Measurements from ENCODE around the gene DYNLL2. TPM values are rescaled to one million over a fixed set of nuclear protein-coding genes. Genes with fewer than 3 reads are reported as not detected.
"Not testable (repeated sequence)": the region's sequence is repeated elsewhere in the genome, so short reads cannot be mapped to it uniquely, and the experiment has no call there.

The DYNLL2 gene
- polyA plus RNA-seq, 10 donors = 33.2 to 48.9 (median 41.1) TPM

DNA sequence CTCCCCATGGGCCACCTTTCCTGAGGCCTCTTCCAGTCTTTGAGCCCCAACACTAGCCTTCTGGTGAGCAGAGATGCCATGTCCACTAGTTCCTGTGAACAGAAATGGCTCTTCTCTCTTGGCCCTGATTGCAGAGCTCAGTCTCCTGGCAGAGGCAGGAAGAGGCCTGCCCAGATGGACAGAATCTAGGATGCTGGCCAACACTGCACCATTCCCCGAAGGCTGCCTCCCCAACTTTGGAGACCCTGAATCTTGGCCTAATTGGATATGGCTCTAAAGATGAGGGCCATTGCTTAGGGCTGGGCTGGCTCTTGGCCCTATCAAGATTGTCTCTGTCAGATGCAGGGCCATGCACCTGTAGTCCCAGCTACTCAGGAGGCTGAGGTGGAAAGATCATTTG is 18.0 kb upstream of the DYNLL2 start:
- no peak for DNase-seq

DNA sequence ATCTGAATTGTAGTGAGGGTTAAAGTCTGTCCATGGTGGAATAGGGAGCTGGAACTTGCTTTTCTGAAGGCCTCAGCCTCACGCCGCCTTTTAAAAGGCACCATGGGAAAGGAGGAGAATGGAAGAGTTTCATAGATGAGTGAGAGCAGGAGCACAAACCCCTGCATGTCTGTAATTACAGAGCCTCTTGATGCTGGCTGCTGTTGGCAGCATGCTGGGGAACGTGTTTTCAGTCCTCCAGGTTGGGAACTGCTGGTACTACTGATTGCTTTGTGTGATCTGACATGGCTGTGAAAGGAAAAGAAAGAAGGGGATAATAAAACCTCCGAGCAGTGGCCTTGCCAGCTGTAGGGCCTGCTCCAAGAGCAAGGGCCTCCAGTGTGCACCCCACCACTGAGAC is 16.8 kb upstream of the DYNLL2 start:
- DNase-seq = no peak

DNA sequence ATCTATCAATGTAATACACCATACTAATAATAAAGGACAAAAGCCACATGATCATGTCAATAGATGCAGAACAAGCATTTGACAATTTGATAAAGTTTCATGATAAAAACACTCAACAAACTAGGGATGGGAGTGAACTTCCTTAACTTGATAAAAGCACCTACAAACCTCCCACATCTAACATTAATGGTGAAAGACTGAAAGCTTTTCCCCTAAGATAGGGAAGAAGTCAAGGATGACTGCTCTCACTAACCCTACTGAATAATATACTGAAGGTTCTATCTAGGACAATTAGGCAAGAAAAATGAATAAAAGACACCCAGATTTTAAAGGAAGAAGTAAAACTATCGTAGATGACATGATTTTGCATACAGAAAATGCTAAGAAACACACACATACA is 10.4 kb upstream of the DYNLL2 start:
- DNase-seq = no peak

DNA sequence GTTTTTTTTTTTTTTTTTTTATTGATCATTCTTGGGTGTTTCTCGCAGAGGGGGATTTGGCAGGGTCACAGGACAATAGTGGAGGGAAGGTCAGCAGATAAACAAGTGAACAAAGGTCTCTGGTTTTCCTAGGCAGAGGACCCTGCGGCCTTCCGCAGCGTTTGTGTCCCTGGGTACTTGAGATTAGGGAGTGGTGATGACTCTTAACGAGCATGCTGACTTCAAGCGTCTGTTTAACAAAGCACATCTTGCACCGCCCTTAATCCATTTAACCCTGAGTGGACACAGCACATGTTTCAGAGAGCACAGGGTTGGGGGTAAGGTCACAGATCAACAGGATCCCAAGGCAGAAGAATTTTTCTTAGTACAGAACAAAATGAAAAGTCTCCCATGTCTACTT is 10.0 kb upstream of the DYNLL2 start:
- DNase-seq = not testable (repeated sequence)

DNA sequence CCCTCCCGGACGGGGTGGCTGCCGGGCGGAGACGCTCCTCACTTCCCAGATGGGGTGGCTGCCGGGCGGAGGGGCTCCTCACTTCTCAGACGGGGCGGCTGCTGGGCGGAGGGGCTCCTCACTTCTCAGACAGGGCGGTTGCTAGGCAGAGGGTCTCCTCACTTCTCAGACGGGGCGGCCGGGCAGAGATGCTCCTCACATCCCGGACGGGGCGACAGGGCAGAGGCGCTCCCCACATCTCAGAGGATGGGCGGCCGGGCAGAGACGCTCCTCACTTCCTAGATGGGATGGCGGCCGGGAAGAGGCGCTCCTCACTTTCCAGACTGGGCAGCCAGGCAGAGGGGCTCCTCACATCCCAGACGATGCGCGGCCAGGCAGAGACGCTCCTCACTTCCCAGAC is 8.8 kb upstream of the DYNLL2 start:
- not testable (repeated sequence) for DNase-seq

DNA sequence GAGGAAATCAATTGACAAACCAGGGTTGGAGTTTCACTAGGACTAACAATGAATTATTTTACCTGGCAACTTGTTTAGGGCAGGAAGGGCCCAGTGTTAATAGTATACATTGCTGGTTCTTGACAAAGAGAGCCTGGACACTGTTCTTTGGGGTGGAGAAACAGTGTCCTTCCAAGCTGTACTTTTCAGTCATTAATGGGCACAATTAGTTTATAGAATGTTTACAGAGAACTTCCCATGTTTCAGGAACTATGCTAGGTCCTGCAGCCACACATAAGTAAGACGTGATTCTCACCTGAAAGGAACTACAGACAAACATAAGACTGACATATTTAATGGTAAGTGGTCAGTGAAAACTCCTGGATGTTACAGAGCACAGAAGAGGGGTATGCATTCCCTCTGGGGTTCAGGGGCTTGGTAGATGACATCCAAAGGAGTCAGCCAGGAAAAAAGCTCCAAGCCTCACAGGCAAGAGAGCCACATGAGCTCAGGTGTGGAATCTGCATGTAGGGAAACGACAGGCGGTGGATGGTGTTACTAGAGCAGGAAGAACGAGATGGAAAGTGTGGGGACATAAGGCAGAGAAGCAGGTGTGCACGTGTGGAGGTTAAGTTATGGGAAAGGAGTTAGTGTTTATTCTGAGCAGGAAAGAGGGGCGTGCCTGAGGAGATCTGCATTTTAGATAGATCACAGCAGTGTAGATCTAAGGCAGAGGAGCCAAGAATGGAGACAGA is 3.8 kb upstream of the DYNLL2 start:
- DNase-seq = no peak

DNA sequence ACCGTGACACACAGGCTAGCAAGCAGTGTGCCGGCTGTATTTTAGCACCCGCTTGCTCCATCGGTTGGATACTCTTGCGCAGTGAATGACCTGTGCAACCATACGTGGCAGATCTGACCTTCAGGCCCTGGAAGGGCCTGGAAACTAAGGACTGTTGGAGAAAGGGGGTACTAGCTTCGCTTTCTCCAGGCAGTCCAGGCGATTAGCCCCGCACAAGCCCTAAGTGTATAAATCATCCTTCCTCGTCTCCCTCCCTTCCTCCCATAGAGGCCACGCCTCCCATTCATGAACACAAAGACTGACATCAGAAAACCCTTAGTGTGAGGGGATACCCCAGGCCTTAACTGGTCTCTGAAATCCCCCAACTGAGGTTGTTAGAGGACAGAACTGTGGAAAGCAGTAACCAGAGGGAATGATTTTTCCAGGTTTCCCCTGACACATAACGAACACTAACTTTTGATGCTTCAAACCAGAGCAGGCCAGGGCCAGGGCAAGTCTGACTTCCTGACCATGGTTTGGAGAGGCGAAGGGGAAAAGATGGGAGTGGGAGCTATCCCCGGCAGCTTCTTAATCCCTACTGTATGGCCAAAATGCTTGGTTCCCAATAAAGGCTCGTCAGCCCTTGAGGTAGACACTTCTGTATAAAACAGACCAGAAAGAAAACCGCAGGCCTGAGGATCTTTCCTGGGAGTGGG is 1.4 kb upstream of the DYNLL2 start:
- DNase-seq = no peak

DNA sequence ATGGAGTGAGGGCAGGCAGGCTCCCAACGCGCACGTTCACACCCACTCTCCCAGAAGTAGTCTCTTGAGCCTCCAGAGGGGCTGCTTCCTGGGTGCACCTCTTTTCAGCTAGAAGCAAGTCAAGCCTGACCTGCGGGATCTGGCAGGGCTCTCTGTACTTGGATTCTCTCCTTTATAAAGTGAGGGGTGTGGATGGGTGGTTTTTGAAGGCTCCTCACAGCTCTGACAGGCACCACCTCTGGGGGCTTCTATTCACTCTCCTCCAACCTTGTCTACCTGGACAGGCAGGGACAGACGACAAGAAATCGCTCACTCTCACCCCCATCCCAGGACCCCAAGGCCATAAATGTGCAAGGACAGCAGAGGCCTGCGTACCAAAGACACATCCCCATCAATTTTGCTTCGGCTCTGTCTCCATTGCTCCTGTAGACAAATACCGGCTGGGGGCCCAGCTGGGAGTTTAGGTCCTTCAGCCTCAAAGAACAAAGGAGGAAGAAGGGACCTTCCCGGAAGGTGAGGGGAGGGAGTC is 814 bp upstream of the DYNLL2 start:
- DNase-seq = no peak

DNA sequence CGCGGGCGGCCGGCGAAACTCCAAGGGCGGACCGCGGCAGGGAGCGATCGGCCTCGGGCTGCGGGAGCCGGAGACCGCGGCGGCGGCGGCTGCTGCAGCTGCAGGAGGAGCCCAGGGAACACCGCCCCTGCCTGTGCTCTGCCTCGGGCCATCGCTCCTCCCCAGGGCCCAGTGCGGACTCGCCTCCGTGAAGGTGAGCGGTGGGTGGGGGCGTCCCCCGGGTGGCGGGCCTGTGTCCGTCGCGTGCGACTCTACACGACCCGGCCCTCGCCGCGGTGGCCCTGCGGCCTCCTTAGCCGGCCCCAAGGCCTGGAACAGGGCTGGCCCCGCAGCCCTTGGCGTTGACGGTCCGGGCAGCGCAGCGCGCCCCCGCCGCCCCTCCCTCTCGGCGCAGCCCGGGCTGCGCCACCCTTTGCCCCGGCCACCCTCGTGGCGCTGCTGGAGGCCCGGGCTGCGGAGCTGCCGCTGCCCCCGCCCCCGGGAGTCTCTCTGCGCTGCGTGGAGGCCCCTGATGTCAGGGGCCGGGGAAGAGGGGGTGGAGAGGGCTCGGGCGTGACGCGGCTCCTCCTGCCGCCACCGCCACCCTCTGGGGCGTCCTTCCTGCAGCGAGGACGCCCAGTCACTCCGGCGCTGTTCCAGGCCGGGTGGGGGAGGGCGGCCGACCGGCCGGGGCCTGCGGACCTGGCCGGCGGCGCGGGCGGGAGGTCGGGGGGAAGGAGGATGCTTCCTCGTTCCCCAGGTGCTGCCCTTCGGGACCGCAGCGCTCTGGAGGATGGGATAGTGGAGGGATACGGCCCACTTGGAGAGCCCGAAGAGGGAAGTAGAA is 485 bp downstream of the DYNLL2 start:
- peak; percentile 14 to 75 (median 52) for DNase-seq

DNA sequence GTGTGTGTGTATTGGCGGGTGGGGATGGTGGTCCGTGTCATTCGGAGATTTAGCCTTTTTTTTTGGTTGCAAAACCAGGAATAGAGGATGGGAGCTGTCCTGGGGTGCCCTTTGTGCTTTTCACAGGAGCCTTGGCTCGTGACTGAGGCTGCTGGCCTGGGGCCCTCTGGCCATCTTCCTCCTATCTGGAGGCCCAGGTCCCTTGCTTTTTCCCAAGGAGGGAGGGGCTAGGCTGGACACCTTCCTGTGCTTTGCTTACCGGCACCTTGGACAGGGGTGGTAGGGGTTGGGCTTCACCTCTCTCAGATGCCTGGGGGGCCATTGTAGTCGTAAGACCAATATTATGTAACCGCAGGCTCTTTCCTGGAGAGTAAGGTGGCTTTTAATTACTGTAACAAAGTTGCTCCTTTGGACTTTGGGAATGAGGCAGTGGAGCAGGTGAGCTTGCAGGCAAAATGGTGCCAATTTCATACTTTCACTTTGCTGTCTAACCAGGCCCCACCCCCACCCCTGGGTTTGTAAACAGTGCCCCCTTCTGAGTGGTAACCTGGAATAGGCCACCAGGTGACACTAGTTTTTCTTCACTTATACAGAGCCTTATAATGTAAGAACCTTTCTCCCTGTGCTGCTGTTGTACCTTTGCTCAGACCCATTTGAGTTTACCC is 1.2 kb downstream of the DYNLL2 start:
- DNase-seq = peak; percentile 2 to 51 (median 15)

DNA sequence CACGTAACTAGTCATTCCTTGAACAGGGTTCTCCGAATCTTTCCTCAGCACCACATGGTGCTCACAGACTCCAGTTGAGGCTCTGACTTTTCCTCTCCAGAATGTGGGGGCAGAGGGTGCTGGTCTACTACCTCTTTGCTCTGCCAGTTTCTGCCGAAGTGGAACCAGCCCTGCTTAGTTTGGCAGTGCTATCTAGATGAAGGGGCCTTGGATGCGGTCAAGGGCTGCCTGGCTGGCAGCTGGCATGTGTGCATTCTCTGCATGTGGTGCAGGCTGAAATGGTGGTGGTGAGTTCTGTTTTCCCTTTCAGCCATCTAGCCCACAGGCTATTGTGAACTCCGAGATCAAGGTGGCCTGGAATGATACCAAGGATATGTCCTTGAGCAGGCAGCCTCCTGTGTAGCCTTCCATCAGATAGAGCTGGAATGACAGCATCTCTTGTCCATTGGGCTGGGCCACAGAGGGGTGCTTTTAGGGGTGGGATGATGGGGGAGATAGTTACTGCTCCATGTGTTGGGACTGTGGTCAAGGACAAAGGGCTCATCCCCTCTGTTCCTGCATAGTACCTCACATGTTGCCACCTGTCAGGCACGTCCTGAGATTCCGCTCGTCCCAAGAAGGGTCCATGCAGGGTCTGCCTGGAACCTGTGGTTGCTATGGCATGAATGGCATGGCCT is 2.0 kb downstream of the DYNLL2 start:
- no peak for DNase-seq

DNA sequence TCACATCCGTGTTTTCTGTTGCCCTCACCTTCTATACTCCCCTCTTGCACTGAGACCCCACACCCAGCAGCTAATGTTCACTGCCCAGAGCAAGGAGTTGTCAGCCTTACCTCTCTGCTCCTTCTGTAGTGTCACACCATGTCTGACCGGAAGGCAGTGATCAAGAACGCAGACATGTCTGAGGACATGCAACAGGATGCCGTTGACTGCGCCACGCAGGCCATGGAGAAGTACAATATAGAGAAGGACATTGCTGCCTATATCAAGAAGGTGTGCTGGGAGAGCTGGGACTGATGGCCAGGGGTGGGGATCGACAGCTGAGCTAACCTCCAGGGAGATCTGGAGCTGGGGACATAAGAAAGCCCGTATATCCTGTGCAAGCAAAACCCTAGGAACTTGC is 3.7 kb downstream of the DYNLL2 start:
- no peak for DNase-seq

DNA sequence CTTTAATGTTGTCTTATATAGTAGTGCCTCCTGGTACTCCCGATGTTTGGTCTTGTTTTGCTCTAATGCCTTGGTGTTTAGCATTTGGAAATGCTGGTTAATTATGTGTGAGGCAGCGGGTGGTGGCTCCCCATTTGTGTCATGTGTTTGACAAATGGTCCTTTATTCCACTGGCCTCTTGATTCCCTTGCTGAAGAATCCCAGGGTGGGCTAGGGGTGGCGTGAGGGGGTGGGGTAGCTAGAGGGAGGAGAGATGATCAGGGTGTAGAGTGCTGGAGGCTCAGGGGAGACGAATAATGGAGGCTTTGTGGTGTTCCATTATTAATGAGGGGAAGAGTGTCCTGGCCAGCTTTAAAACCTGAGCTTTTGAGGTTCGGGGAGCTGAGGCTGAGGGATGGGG is 5.4 kb downstream of the DYNLL2 start:
- no peak for DNase-seq

DNA sequence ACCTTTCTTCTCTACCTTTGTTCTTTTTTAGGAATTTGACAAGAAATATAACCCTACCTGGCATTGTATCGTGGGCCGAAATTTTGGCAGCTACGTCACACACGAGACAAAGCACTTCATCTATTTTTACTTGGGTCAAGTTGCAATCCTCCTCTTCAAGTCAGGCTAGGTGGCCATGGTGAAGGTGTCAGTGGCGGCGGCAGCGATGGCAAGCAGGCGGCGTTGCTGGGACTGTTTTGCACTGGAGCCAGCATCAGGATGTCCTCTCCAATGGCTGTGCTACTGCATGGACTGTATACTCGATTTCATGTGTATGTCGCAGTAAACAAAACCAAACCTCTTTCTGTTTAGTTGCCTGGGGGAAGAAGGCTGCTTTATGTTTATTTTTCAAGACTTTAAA is 5.9 kb downstream of the DYNLL2 start:
- no peak for DNase-seq

DNA sequence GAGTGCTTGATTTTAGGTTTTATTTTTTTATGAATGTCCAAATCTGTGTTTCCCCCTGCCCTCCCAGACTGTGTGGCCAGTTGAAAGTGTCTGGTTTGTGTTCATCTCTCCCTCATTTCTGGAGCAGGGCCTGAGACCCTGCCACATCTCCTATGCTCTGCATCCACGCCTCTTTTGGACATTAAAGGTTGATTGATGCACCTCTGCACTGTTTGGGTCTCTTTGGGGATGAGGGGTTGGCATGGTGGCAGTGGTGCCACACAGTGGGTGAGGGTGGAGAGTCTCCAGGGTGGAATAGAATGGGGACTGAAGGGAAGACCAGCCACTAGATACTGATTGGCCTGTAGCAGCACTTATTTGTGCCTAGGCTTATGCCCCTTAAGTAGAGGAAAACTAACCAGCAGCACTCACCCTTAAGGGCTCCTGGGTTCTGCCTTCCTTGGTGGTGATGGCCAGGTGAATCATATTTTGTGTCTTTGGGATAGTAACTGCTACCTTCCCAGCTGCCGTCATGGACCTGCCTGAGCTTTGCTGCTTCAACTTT is 7.9 kb downstream of the DYNLL2 start:
- DNase-seq = no peak

DNA sequence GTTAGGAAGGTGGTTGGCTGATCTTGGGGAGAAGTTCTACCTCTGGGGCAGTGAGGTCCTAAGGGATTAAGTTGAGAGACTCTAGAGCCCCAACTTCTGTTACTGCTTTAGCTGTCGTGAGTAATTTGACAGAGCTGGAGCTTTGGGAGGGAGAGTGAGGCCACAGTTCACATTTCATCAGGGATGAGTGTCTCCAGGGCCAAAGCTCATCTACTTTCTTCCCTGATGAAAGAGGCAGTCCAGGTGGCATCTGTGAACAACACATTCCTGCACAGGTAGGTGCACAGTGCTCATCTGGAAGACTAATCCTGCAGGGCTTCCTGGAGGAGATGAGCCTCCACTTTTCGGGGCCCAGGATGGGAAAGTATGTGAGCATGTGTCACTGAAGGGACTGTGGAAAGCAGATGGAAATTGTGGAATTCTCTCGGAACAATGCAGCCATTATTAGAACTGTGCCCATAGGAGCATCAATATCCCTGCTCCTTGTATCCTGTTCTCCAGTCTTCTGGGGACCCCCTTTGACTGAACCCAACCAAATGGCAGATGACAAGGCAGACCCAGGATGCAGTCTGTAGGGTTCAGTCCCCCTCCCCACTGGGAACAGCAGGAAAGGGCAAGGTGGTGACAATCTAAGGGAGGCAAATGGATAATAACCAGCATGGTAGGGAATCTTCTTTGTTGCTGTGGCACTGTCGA is 9.0 kb downstream of the DYNLL2 start:
- DNase-seq = no peak

DNA sequence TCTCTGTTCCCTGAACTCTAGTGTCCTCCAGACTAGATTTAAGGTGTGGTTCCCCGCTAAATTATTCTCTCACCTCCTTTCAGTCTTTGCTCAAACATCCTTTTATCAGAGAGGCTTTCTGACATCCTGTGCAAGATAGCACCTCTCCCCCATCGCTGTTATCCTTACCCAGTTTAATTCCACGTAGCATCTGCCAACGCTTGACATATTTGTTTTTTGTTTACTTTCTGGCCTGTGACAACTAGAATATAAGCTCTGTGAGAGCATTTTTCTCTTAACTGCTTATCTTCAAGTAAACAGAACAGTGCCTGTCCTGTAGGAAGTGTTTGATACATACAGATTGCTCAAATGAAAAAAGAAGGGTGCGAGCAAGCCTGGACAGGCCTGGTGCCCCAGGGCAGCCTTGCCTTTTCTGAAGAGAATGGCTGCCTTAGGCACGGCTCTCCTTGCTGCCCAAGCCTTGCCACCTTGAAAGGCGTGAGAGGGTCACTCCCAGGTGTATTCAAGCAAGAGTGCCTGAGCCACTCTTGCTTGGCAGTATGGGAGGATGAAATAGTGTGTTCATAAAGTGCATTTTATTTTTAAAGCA is 9.7 kb downstream of the DYNLL2 start:
- DNase-seq = no peak

DNA sequence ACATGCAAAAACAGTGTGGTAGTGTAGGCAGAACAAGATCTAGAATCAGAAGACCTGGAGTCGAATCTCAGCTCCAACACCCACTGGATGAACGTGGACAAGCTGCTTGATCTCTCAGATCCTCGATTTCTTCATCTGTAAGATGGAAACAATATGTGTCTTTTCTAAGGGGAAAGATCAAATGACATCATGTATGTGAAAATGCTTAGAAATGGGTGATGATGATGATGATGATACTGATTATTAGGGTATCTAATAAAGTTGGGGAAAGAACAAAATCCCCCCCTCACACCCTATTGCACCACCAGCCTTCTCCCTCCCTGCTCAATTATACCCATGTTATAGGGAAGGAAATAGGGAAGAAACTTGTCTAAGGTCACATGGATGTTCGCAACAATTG is 10.9 kb downstream of the DYNLL2 start:
- DNase-seq = no peak

DNA sequence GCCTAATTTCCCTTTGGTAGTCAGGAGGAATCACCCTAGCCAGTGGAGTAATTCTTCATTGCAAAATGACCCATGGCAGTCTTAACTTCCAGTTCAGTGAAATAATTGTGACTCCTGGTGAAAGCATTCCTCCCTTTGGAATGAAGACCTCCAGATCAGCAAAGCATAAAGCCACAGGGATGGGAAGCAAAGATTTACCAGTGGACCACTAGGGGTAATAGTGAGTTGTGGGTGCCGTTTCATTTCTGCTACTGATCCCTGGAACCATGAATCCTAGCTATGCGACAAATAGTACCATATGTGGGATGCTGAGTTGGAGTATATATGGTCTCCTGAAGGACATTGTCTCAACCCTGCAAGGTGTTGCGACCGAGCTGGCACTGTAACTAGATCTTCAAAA is 13.7 kb downstream of the DYNLL2 start:
- DNase-seq = no peak

Measured in muscle of back (tissue), 11 donors.